Upper lobe of right lung (tissue), 1 donor: ENCODE results near the gene THEMIS. TPM values are rescaled to one million over a fixed set of nuclear protein-coding genes. Genes with fewer than 3 reads are reported as not detected.

Experiments used
- ATAC-seq: fragments of 200-7000 bp; cut with Tn5 transposase; one replicate; pipeline ENCODE4 v1.9.1; 2020; ENCODE audit warnings: mild to moderate bottlenecking, moderate library complexity
- DNase-seq: peaks from one replicate; pipeline ENCODE4 v3.0.0-alpha.2; 2020
- H3K27ac ChIP-seq: fragments of 200-600 bp; one replicate; pipeline ENCODE4 v1.8.0; 2022
- H3K27me3 ChIP-seq: fragments of 200-600 bp; one replicate; pipeline ENCODE4 v1.8.0; 2022; ENCODE audit warnings: mild to moderate bottlenecking
- H3K36me3 ChIP-seq: fragments of 200-600 bp; one replicate; pipeline ENCODE4 v1.8.0; 2022
- H3K4me1 ChIP-seq: fragments of 200-600 bp; one replicate; pipeline ENCODE4 v1.8.0; 2022
- H3K4me3 ChIP-seq: fragments of 200-600 bp; one replicate; pipeline ENCODE4 v1.8.0; 2022; ENCODE audit warnings: mild to moderate bottlenecking
- H3K9me3 ChIP-seq: fragments of 200-600 bp; one replicate; pipeline ENCODE4 v1.8.0; 2022
- intact Hi-C: fragments of 100-400 bp; cut with DNase I; formaldehyde crosslinking; loops from one replicate; pipeline ENCODE4 v1.11.0; 2022
- total RNA-seq: library from RNA; stranded (reverse); fragmentation: NEBNext Ultra II Directional; extraction: Animal tissue kit (Norgen Biotek cat#: 25700); gene quantifications from one replicate; pipeline ENCODE4 v1.2.1, GENCODE V29; 2021
- TF ChIP-seq, protein P1 (sequence below): fragments of 200-600 bp; IDR thresholded peaks from one replicate; pipeline ENCODE4 v1.8.0; 2022; ENCODE audit warnings: antibody characterized with exemption
- donor health status: DM: no; HTN: yes; CAD: no; lungs with severe emphysema.

THEMIS gene
- total RNA-seq, 1 donor from 2014 or later, result 3.0 TPM

DNA sequence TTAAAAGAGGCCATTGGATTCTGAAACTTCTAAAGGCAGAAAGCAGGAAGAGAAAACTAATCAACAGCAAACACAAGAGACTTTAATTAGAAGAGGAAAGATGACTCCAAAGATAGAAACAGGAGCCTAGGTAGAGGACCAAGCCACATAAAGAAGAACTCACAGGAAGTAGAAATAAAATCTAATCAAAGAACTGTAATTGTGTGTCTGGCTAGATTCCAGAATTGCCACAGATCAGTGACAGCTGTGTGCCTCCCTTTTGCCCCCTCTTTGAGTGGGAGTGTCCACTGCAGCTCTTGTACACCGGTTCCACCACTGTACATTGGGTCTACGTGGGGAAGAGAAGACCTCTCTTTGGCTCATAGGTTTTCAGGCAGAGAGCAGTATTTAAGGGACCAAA, 22.3 kb upstream of the THEMIS start:
- TF ChIP-seq, protein P1, sequence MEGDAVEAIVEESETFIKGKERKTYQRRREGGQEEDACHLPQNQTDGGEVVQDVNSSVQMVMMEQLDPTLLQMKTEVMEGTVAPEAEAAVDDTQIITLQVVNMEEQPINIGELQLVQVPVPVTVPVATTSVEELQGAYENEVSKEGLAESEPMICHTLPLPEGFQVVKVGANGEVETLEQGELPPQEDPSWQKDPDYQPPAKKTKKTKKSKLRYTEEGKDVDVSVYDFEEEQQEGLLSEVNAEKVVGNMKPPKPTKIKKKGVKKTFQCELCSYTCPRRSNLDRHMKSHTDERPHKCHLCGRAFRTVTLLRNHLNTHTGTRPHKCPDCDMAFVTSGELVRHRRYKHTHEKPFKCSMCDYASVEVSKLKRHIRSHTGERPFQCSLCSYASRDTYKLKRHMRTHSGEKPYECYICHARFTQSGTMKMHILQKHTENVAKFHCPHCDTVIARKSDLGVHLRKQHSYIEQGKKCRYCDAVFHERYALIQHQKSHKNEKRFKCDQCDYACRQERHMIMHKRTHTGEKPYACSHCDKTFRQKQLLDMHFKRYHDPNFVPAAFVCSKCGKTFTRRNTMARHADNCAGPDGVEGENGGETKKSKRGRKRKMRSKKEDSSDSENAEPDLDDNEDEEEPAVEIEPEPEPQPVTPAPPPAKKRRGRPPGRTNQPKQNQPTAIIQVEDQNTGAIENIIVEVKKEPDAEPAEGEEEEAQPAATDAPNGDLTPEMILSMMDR, result no peak
- Histone ChIP-seq H3K4me3 (no peak overlapping the region), H3K27me3 (no peaks in the 10 kb centered on the region), H3K4me1 (no peaks in the 10 kb centered on the region), H3K36me3 (no peaks in the 10 kb centered on the region), H3K9me3 (no peaks in the 10 kb centered on the region), H3K27ac (no peak overlapping the region)
- DNase-seq (no peak), ATAC-seq (no peak)
- intact Hi-C loops, result no loop called here

DNA sequence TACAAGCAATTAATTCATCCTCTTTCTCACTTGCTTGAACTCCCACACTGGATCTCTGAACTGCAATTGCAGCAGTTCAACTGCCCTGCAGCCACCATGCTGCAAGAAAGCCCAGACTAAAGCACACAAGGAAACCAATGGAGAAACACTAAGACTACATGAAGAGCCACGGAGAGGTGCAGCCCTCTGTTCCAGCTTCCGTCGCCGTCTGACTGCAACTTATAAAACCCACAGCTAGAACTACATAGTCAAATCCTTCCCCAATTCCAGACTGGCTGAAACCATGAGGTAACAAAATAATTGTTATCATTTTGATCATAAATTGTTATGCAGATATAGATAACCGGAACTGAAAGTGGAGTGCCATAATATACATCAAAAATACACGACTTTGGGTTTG, 21.1 kb upstream of the THEMIS start:
- intact Hi-C loops, result no loop called here
- Histone ChIP-seq H3K9me3 (no peaks in the 10 kb centered on the region), H3K36me3 (no peaks in the 10 kb centered on the region), H3K4me1 (no peaks in the 10 kb centered on the region), H3K27ac (no peak overlapping the region), H3K27me3 (no peaks in the 10 kb centered on the region), H3K4me3 (no peak overlapping the region)
- DNase-seq (no peak), ATAC-seq (no peak)
- TF ChIP-seq, protein P1, result no peak

DNA sequence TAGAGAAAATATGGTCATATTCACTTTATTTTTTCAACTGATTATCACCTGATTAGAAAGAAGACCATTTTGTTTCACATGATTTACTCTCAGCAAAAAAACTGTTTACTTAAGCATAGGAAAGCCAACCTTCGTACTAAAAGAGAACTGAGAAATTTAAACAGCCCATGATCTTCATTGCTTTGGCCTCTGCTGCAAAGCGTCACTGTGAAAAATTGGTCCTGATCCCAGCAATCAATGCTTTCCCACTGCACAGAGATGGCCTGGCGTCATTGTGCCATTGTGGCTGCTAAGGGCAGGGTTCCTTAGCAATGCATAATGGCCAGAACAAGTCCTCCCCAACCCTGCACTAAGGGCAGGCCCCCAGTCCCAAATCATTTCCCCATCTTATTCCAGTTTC, 19.9 kb upstream of the THEMIS start:
- no peaks in the 10 kb centered on the region for H3K4me1 ChIP-seq
- no peak for ATAC-seq
- intact Hi-C loops, result no loop called here
- H3K4me3 ChIP-seq, result no peak overlapping the region
- H3K27me3 ChIP-seq, result no peaks in the 10 kb centered on the region
- no peak for DNase-seq
- TF ChIP-seq, protein P1, result no peak
- no peak overlapping the region for H3K27ac ChIP-seq
- no peaks in the 10 kb centered on the region for H3K36me3 ChIP-seq
- no peaks in the 10 kb centered on the region for H3K9me3 ChIP-seq

DNA sequence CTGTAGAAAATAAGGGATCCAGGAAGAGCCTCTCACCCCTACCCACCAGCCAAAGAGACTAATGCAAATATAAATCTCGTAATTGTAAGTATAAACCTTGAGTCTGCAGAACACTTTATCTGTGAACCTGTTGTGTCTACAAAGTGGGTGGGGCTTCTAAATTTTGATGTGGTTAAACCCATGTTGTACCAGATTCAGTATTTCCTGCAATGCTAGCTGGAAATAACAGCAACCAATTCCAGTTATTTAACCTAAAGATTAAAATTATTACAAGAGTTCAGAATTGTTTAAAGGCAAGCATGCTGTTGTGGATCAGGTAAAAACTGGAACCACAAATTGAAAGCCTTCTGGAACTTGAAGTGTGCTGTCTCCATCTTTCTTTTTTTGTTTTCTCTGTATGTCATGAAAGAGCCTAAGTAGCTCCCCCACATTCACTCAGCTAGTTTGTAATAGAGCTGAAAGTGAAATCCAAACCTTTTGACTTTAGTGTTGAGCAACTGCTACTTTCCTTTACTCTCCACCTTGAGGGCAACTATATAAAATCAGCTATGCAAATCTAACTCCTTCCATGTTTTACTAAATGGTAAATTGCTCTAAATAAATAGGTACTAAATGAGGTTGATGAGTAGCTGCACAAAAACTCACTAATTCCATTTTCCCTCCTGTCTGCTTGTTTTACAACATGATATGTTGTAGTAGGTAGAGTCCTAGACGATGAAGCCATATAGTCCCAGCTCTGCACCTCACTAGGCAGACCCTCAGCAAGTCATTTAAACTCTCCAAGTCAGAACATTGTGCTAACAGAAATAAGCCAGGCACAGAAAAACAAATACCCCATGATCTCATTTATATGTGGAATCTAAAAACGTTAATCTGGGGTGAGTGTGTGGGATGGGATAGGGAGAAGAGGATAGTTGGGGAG, 17.9 kb upstream of the THEMIS start:
- ATAC-seq (no peak), DNase-seq (no peak)
- H3K4me3 ChIP-seq, result peak overlapping the region; percentile 1
- TF ChIP-seq, protein P1, result no peak
- no peaks in the 10 kb centered on the region for H3K27me3 ChIP-seq
- intact Hi-C loops, result no loop called here
- H3K27ac ChIP-seq, result no peak overlapping the region
- H3K36me3 ChIP-seq, result no peaks in the 10 kb centered on the region
- no peaks in the 10 kb centered on the region for H3K9me3 ChIP-seq
- H3K4me1 ChIP-seq, result no peaks in the 10 kb centered on the region

DNA sequence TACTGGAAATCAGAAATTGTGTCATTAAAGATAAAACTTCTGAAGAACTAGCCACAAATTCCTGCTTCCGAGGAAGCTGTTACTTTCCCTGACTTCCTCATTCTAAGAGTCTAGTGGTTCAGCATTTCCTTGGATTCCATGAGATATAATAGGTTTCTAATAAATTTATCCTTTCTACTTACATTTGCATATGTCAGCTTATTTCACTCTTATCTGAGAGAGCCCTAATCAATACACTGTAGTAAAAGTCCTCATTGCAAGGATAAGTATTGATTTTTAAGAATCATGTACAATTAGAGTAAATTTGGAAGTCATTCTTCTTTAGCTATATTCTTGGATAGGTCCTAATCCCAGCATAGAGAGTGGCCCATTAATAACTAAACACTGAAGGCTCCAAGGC, 16.9 kb upstream of the THEMIS start:
- Histone ChIP-seq H3K4me1 (no peaks in the 10 kb centered on the region), H3K9me3 (no peaks in the 10 kb centered on the region), H3K27ac (no peak overlapping the region), H3K4me3 (peak overlapping the region; percentile 1), H3K36me3 (no peaks in the 10 kb centered on the region), H3K27me3 (no peaks in the 10 kb centered on the region)
- ATAC-seq, result no peak
- TF ChIP-seq, protein P1, result no peak
- DNase-seq, result no peak
- intact Hi-C loops, result no loop called here
